ENCODE measurements around the gene TUNAR. TPM values are rescaled to one million over a fixed set of nuclear protein-coding genes. Genes with fewer than 3 reads are reported as not detected.

The TUNAR gene
- total and polyA plus RNA-seq, 9 of the 15 experiments (the other 6 are each of a cell fraction or from before 2014, with no cell fraction given): not detected

GRCh38 chr14:95833429-95833828, 43.2 kb upstream of the TUNAR start (continued):
- TF ChIP-seq, protein P1, sequence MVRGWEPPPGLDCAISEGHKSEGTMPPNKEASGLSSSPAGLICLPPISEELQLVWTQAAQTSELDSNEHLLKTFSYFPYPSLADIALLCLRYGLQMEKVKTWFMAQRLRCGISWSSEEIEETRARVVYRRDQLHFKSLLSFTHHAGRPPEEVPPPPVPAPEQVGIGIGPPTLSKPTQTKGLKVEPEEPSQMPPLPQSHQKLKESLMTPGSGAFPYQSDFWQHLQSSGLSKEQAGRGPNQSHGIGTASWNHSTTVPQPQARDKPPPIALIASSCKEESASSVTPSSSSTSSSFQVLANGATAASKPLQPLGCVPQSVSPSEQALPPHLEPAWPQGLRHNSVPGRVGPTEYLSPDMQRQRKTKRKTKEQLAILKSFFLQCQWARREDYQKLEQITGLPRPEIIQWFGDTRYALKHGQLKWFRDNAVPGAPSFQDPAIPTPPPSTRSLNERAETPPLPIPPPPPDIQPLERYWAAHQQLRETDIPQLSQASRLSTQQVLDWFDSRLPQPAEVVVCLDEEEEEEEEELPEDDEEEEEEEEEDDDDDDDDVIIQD (CRISPR knock-in tag; IDR thresholded peaks at IDR 0.05): no peak
- TF ChIP-seq BHLHE40 (IDR thresholded peaks at IDR 0.05; ENCODE audit: low read length) (no peak), PTRF (tag; IDR thresholded peaks at IDR 0.05) (no peak), EZH2 (IDR thresholded peaks at IDR 0.05; ENCODE audit: borderline replicate concordance, low read depth, low read length) (no peak), FOXP4 (CRISPR knock-in tag; IDR thresholded peaks at IDR 0.05; ENCODE audit: borderline replicate concordance) (no peak), PTTG1 (tag; IDR thresholded peaks at IDR 0.05; ENCODE audit: low read depth) (no peak)
- TF ChIP-seq, protein P2, sequence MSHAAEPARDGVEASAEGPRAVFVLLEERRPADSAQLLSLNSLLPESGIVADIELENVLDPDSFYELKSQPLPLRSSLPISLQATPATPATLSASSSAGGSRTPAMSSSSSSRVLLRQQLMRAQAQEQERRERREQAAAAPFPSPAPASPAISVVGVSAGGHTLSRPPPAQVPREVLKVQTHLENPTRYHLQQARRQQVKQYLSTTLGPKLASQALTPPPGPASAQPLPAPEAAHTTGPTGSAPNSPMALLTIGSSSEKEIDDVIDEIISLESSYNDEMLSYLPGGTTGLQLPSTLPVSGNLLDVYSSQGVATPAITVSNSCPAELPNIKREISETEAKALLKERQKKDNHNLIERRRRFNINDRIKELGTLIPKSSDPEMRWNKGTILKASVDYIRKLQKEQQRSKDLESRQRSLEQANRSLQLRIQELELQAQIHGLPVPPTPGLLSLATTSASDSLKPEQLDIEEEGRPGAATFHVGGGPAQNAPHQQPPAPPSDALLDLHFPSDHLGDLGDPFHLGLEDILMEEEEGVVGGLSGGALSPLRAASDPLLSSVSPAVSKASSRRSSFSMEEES (CRISPR knock-in tag; IDR thresholded peaks at IDR 0.05): no peak
